Measurements from ENCODE around the gene METTL2B.
A peak's percentile ranks its signal among the peaks of the same experiment; 100 is the strongest.
"Not testable (repeated sequence)": the region's sequence is repeated elsewhere in the genome, so short reads cannot be mapped to it uniquely, and the experiment has no call there.

METTL2B gene

DNA sequence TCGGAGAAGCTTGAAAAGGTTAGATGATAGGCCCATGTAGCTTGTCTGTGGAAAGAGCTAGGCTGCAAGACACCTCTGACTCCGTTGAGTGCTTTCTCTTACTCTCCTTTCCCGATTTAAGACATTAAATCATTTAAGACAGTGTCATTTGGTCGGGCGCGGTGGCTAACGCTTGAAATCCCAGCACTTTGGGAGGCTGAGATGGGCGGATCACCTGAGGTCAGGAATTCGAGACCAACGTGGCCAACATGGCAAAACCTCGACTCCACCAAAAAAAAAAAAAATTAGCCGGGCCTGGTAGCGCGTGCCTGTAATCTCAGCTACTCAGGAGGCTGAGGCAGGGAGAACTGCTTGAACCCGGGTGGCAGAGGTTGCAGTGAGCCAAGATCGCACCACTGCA, 52.6 kb downstream of the METTL2B start:
- not testable (repeated sequence) for DNase-seq

DNA sequence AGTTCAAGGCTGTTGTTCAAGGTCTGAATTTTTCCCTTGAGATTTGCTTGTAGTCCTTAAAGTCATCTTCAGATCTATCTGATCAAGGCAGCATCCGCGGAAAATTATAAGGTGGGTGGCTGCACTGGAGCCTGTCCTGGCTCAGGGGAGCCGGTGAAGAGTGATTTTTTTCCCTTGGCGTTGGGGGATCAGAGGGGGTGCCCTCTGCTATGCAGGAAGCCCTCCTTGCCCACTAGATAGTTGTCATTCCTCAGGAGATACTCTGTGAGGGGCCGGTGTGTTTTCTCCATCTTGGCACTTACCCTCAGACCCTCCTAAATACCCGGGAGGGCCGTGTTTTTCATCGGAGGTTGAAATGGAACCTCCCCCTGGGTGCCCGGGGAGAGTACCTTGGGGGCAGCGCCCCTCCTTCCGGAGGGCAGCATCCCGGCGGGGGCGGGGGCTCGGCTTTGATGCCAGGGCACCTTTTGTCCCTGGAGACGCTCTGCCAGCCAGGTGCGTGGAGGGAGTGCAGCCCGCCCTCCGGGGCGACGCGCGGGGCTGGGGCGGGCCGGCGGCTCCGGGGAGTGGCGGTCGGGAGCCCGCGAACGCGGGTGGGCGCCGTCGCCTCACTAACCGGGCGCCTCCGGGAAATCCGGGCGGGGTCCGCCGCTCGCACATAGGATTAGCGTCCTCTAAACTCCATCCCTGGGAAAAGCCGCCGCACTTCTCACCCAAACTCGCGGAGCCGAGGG, 53.7 kb downstream of the METTL2B start:
- DNase-seq = not testable (repeated sequence)

DNA sequence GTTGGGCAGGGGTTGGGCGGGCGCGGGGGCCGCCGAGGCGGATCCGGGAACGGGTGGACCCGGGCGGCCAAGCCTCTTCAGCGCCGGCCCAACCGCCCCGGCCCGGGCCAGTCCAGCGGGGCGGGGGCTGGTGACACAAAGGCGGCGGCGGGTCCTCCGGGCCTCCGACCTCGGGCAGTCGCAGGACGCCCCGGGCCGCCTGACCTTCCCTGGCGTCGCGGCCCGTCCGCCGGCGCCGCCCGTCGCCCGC, 54.2 kb downstream of the METTL2B start:
- DNase-seq = no peak

DNA sequence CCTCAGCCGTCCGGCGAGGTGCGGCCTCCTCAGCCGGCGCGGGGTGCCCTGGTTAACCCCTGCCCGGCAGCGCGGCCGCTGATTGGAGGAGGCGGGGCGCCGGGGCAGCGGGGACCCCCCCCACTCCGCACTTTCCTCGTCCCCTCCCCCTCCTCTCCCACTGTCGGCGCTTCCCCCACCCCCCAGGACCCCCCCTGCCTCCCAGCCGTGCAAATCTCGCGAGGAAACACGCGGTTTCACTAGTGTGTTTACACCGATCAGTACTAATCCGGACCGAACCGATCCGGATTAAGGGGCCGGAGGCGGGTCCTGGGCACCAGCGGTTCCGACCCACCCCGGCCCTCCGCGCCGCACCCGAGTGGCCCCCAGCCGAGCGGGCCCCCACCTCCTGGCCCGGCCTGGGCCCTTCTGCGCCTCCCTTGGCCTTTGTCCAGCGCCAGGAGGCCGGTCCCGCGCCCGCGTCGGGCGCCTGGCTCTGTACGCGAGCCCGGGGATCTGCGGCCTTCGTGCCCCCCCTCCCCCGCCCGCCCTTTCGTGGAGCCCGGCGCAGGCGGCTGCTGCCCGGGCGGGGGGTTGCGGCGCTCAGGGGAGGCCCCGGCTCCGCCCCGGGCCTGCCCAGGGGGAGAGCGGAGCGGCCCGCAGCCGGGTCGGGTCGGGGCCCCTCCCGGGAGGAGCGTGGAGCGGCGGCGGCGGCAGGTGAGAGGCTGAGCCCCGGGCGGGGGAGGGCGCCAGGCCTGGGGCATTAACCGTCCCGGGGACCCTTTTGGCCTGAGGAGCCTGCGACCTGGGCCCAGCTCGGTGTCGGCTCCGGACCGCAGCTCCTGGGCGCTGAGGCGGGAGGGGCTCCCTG, 54.8 kb downstream of the METTL2B start:
- DNase-seq = peak; percentile 64 to 90

DNA sequence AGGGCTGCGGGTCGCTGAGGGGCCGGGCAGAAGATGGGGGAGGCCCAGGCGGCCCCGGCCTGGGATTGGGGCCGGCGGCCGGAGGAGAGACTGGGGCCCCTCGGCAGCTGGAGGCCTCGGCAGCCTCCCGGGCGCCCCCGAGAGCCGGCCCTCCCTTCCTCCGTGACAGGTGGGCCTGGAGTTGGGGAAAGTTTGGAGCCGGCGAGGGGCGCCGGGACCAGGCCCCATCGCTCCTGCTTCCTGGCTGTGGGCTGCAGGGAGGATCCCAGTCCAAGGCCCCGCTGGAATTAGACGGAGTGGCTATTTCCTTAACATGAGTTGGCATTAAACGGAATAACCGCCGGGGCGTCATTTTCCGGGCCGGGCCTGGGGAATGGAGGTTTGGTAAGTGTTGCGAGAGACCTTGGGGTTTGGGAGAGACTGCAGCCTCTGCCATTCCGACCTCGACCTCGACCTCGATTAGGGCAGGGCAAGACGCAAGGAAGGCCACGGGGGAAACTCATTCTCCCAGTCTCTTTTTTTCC, 55.5 kb downstream of the METTL2B start:
- peak in 1 of 2 donors; percentile 19 for DNase-seq

DNA sequence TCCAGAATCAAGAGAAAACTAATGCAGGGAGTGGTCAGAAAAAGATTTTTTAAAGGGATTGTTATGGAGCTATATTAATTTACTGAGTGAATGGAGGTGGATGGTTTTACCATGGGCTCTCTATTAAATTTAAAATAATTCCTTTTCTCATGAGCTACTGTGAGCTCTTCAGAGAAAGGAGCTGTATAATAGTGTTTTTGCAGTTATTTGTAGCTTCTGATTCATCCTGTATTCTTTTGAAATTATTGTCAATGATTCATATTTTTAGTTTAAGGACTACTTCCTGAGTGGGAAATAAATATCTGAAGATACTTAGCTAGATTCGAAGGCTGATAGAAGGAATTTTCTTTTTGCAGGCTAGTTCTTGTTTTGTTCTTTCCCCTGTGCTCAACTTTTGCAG, 56.4 kb downstream of the METTL2B start:
- DNase-seq = not testable (repeated sequence)

DNA sequence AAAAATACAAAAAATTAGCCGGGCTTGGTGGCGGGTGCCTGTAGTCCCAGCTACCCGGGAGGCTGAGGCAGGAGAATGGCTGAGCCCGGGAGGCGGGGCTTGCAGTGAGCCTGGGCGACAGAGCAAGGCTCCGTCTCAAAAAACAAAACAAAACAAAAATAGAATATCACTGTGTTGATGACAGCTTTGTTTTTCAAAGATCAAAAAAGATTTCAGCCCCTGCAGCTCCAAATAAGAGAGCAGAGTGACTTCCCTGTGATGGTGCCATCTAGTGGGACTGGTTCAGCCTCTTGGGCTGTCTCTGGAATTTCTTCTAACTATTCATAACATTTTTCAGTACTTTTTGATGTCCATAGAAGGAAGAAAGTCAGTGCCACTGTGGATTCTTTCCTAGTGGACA, 60.9 kb downstream of the METTL2B start:
- peak in 1 of 2 donors; percentile 19 for DNase-seq

DNA sequence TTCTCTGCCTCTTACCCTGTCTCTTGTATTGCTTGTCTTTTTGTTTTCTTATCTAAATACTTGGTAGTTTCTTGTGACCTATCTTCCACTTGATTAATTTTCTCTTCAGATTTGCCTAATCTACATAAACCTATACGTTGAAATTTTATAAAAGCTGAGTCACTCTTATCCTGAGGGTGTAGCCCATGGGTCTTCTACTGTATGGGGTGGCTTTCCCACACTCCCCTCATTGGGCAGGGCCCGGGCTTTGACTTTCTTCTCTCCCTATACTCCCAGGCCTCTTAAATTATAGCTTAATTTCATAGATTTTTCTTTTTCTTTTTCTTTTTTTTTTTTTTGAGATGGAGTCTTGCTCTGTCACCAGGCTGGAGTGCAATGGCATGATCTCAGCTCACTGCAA, 66.0 kb downstream of the METTL2B start:
- not testable (repeated sequence) for DNase-seq

DNA sequence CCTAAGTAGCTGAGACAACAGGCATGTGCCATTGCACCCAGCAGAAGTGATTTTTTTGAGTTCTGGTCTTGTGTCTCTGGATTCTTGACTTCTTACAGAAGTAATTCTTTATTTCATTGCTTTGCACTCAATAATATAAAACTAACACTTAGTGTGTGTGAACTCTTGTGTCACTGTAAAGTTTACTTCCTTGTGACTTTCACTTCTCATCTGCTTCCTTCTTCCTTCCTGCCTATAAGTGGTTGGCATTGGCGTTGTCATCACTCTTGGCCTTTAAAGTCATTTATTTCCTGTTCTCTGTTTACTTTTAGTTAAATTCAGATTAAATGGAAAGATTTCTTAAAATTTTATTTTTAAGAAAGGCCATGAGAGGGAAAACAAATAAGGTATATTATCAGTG, 66.8 kb downstream of the METTL2B start:
- DNase-seq = not testable (repeated sequence)

DNA sequence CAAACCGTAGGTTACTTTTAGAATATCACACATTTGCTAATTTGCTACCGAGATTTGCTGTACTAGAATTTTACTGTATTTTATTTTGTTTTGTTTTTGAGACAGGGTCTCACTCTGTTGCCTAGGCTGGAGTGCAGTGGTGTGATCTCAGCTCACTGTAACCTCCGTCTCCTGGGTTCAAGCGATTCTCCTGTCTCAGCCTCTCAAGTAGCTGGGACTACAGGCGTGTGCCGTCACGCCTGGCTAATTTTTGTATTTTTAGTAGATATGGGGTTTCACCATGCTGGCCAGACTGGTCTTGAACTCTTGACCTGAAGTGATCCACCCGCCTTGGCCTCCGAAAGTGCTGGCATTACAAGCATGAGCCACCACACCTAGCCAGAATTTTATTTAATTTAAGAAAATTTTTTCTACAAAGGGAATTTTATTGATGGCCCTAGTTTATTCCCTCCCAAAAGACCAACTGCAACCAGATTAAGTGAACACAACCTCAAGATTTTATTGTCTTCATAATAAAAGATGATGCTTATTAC, 69.8 kb downstream of the METTL2B start:
- DNase-seq = not testable (repeated sequence)

DNA sequence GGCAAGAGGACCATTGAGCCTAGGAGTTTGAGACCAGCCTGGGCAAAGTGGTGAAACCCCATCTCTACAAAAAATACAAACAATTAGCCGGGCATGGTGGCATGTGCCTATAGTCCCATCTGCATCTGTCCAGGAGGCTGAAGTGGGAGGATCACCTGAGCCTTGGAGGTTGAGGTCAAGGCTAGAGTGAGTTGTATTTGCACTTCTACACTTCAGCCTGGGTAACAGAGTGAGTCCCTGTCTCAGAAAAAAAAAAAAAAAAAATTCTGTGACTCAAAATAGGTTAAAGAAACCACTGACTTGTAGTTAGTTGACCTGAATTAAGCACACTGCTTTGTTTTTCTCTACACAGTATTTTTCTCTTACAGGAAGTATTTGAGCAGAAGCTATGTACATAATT, 74.4 kb downstream of the METTL2B start:
- no peak for DNase-seq

DNA sequence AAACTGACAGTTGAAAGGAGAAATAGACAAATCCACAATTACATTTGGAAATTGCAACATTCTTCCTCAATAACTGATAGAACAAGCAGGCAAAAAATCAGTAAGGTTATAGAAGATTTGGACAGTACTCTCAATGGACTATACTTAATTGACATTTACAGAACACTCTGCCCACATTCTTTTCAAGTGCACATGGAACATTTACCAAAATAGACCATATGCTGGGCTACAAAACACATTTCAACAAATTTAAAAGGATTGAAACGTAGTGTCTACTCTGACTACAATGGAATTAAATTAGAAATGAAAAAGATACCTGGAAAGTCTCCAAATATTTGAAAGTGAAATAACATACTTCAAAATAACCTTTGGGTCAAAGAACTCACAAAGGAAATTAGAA, 77.8 kb downstream of the METTL2B start:
- not testable (repeated sequence) for DNase-seq
